Type B pancreatic cell (in vitro differentiated cells): ENCODE measurements around the gene ATP12A. TPM values are rescaled to one million over a fixed set of nuclear protein-coding genes. Genes with fewer than 3 reads are reported as not detected.

Experiments
- DNase-seq: peaks from one replicate; pipeline ENCODE4 v3.0.0; 2021; ENCODE audit warnings: mixed read lengths; ENCODE audit not compliant: unreplicated experiment; ENCODE audit errors: extremely low spot score
- H3K27ac Mint-ChIP-seq: 2 replicates; pipeline ENCODE4 v1.8.0; 2021; ENCODE audit warnings: mild to moderate bottlenecking, mixed read lengths
- H3K27me3 Mint-ChIP-seq: 2 replicates; pipeline ENCODE4 v1.8.0; 2021; ENCODE audit warnings: mixed read lengths
- H3K36me3 Mint-ChIP-seq: 2 replicates; pipeline ENCODE4 v1.8.0; 2021; ENCODE audit warnings: mixed read lengths
- H3K4me1 Mint-ChIP-seq: one replicate; pipeline ENCODE4 v1.8.0; 2021; ENCODE audit warnings: mixed read lengths; ENCODE audit not compliant: unreplicated experiment
- H3K4me3 Mint-ChIP-seq: 2 replicates; pipeline ENCODE4 v1.8.0; 2021; ENCODE audit warnings: mild to moderate bottlenecking, mixed read lengths
- H3K9me3 Mint-ChIP-seq: 2 replicates; pipeline ENCODE4 v1.8.0; 2021; ENCODE audit warnings: mixed read lengths
- total RNA-seq: library from RNA; stranded (reverse); gene quantifications from 2 replicates; pipeline ENCODE4 v1.2.1, GENCODE V29; 2021; ENCODE audit warnings: low replicate concordance
- TF ChIP-seq, protein P1 (sequence below): fragments of 200-600 bp; sonication (generic); conservative IDR thresholded peaks from 2 replicates; pipeline ENCODE4 v1.5.0; 2021; ENCODE audit warnings: antibody characterized with exemption, mild to moderate bottlenecking

ATP12A gene
- total RNA-seq, 1 donor from 2014 or later = 19.0 TPM

DNA sequence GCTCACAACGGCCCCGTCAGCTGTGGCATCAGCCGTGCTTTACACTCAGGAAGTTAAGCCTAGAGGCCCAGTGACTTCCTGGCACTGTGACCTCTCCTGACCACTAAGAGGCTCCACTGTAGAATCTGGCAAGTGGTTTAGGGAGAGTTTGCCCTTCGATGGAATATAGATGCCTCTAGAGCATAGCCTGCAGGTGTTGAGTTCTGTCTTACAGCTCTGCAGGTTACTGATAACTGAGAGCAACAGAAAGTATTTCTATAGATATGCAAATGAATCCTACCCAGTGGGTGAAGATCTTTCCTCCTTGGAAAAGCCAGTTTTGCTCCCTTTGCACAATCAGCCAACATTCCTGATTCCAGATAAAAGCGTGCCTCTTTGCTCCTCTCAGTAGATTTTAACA, 35.8 kb downstream of the ATP12A start:
- DNase-seq = no peak
- Mint-ChIP-seq H3K36me3 (no peaks in the 10 kb centered on the region), H3K9me3 (no peaks in the 10 kb centered on the region), H3K4me3 (no peak overlapping the region), H3K4me1 (peaks cover 3% of the 10 kb centered on the region), H3K27me3 (peaks cover 18% of the 10 kb centered on the region), H3K27ac (no peak overlapping the region)
- TF ChIP-seq, protein P1, sequence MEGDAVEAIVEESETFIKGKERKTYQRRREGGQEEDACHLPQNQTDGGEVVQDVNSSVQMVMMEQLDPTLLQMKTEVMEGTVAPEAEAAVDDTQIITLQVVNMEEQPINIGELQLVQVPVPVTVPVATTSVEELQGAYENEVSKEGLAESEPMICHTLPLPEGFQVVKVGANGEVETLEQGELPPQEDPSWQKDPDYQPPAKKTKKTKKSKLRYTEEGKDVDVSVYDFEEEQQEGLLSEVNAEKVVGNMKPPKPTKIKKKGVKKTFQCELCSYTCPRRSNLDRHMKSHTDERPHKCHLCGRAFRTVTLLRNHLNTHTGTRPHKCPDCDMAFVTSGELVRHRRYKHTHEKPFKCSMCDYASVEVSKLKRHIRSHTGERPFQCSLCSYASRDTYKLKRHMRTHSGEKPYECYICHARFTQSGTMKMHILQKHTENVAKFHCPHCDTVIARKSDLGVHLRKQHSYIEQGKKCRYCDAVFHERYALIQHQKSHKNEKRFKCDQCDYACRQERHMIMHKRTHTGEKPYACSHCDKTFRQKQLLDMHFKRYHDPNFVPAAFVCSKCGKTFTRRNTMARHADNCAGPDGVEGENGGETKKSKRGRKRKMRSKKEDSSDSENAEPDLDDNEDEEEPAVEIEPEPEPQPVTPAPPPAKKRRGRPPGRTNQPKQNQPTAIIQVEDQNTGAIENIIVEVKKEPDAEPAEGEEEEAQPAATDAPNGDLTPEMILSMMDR = no peak

DNA sequence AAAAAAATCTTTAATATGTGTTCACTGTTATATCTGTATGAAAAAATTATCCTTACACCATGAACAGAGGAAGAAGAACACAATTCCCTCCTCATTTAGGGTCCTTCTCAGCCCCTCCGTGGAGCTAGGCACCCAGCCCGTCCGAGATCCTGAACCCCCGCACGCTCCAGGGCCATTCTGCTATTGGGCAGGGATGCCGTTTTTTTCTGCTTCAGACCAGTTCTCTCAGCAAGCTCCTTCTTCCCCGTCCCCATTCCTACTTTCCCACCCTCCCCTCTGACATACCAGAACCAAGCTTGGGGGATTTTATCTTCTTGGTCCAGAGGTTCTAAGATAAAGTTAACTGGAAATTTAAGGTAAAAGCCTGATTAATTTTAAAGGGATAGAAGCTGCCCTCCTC, 36.2 kb downstream of the ATP12A start:
- H3K27ac Mint-ChIP-seq = no peak overlapping the region
- TF ChIP-seq, protein P1 = no peak
- H3K4me3 Mint-ChIP-seq = no peak overlapping the region
- H3K4me1 Mint-ChIP-seq = peaks cover 3% of the 10 kb centered on the region
- H3K36me3 Mint-ChIP-seq = no peaks in the 10 kb centered on the region
- H3K9me3 Mint-ChIP-seq = no peaks in the 10 kb centered on the region
- DNase-seq = no peak
- peaks cover 17% of the 10 kb centered on the region for H3K27me3 Mint-ChIP-seq

GRCh38 chr13:24717217-24717616, 37.0 kb downstream of the ATP12A start:
- Mint-ChIP-seq H3K4me1 (peaks cover 3% of the 10 kb centered on the region), H3K27ac (no peak overlapping the region), H3K9me3 (no peaks in the 10 kb centered on the region), H3K36me3 (no peaks in the 10 kb centered on the region), H3K4me3 (no peak overlapping the region), H3K27me3 (peaks cover 16% of the 10 kb centered on the region)
- no peak for DNase-seq
- TF ChIP-seq, protein P1 = no peak

DNA sequence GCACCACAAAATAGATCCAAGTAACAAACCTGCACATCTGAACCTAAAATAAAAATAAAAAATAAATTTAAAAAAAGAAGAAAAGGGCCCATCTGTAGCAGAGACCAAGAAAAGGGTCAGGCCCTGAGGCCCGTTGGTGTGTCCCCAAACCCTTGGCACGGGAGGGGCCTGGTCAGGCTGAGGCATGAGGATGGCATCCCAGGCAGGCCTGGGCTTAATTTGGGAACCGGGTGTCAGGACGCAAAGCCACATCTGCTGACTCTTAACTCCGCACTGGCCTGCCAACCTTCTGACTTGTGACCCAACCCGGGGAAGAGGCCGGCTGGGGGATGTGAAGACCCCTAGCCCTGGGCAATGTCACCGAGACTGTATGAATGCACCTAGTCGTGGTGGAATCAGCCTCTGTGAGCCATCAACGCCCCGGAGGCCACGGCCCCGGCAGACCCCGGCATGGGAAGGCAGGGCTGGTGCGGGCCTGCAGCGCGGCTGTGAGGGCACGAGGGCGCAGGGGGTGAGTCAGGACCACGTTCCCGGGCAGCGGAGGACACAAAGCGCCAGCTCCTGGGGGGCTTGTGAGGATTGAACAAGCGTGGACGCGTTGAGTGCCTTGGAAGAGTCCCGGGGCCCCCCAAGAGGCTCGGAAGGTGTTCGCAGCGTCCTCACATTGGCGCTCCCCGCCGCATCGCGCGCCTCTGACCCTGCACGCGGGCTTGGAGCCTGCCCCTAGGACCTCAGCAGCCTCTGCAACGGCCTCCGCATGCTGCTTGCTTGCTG, 38.2 kb downstream of the ATP12A start:
- no peak overlapping the region for H3K27ac Mint-ChIP-seq

GRCh38 chr13:24719139-24719538, 38.9 kb downstream of the ATP12A start:
- DNase-seq = no peak
- Mint-ChIP-seq H3K9me3 (no peaks in the 10 kb centered on the region), H3K4me3 (no peak overlapping the region), H3K27ac (no peak overlapping the region), H3K27me3 (peaks cover 16% of the 10 kb centered on the region), H3K4me1 (peaks cover 3% of the 10 kb centered on the region), H3K36me3 (no peaks in the 10 kb centered on the region)
- TF ChIP-seq, protein P1 = no peak

More for the DNA sequence above, 38.2 kb downstream of the ATP12A start:
- Mint-ChIP-seq H3K27me3 (peaks cover 16% of the 10 kb centered on the region), H3K4me3 (no peak overlapping the region), H3K4me1 (peaks cover 3% of the 10 kb centered on the region), H3K9me3 (no peaks in the 10 kb centered on the region), H3K36me3 (no peaks in the 10 kb centered on the region)
- DNase-seq = no peak
- TF ChIP-seq, protein P1 = no peak
